Islet of Langerhans (tissue), 1 donor: ENCODE data around the gene MAP6D1.

Experiments
- FAIRE-seq: peaks from one replicate; lab custom pipeline; 2011; peaks lifted over from hg19 to GRCh38; lab: Jason Lieb, UNC

The MAP6D1 gene

DNA sequence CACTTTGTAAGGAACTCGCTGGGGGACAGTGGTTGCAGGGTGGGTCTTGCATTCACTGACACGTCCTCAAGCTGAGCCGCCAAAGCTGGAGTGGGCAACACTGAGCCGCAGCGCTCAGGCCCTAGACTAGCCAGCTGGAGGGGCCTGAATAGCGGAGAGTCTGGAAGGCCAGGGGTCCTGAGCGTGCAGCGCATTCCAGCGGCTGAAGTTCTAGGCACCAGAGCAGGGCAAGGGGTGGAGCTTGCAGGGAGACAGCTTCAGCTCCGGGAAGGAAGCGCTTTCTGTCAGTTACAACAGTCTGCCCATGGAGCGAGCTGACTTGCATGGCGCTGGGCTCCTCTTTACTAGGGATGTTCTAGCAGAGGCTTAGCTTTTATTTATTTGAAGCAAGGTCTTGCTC is 2.7 kb downstream of the MAP6D1 start:
- no peak for FAIRE-seq

GRCh38 chr3:183819831-183820230 is 5.5 kb downstream of the MAP6D1 start:
- no peak for FAIRE-seq

DNA sequence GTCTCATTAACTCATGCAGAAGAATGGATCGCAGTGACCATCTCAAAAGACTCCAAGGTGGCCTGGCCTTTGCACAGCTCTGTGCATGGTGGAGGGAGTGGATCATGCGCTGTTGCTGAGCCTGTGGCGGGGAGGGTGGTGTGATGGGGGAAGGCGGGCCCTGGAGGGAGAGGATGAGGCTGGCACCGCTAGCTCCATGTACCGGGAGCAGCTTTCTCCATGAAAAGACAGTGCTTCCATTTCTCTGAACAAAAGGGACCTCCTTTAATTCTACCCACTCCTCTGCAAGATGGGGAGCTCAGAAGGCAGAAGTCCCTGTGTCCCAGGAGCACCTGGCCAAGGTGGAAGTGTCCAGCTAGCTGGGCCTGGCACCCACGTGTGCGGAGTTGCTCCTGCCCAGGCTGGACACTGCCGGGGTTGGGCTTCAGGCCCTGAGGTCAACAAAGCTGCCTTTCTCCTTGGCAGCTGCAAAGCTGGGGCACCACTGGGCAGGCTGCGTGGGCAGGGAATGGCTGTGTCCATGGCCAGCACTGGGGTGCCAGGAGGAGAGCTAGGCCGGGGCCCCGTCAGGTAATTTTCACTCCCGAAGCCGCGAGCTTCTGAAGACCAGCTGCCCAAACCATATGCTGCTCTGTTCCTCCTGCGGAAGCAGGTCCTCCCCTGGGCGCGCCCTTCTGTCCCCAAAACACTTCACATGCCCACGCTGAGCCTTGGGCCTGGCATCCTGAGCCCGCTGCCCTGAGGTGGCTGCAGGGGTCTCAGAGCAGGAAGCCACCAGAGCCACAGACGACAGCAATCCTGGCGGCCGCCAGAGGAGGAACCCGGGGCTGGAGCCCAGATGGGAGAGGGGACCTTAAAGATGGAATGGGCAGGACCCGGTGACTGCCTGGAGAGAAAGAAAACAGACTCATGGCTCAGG is 6.4 kb downstream of the MAP6D1 start:
- no peak for FAIRE-seq

GRCh38 chr3:183818041-183818620 is 7.2 kb downstream of the MAP6D1 start:
- FAIRE-seq = no peak

DNA sequence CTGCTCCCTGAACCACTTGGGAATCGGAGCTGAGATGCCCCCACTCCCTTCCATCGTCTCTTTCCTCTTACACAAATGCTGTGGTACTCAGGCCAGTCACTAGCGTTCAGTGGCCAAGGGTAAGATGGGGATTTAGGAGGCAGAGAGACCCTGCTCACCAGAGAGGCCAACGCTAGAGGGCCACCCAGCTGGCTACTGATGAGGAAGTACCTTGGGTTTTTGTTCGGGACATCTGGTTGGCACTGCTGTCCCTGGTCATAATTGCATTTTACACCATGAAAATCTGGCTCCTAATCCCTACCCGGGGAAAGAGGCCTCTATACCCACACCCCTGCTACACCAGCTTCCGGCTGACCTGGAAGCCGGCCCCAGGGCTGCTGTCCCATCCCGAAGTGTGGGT is 7.7 kb downstream of the MAP6D1 start:
- FAIRE-seq = no peak

- FAIRE-seq = no peak
Observed at GRCh38 chr3:183816681-183817510, 8.5 kb downstream of the MAP6D1 start.

- FAIRE-seq = no peak
Observed at GRCh38 chr3:183815951-183816475, 9.4 kb downstream of the MAP6D1 start.

DNA sequence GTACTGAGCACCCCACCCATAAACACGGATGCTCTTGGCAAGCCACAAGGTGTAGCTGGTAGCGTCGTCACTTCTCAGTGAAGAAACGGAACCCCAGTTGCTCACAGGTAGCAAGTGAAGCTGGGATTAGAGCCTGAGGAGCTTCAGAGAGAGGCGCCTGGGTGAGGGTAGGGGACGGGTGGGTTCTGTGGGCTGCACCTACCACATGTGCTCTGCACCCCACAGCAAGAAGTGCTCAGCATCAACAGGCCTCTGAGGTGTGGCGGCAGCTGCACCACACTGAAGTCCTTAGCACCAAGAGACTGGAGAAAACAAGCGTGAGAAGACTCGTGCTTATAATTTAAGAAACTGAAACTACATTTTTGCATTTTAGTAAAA is 9.8 kb downstream of the MAP6D1 start:
- FAIRE-seq = no peak

GRCh38 chr3:183814240-183814639 is 11.1 kb downstream of the MAP6D1 start:
- no peak for FAIRE-seq

DNA sequence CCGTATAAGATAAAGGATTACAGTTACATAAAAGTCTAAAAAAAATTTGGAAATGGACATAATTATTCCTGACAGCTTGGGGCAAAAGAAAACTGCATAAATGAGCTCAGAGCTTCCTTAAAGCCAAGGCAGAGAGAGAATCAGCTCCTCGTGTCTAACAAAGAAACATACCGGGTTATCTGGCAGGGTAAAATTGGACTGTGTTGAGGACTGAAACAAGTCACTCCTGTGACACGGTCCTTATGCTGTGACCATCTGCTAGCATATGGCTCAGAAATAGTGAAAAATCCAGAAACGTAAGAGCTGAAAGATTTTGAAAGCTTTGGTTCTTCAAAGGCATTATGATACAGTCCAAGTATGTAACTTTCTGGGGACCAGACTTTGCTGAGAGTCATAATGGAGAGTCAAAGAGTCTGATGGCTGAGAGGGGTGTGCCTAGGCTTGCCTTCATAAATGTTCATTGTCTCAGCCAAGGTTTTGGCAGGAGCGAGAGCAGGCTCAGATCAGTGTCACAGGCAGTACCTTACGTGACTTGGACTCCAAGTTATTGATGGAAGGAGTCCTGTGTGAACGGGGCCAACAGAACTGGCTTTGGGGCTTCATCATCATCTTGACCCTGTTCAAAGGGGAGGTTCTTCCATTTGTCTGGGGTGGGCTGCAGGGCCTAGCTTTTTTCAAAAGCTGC is 12.5 kb downstream of the MAP6D1 start:
- FAIRE-seq = no peak

- FAIRE-seq = no peak
Observed at GRCh38 chr3:183811638-183812037, 13.7 kb downstream of the MAP6D1 start.

DNA sequence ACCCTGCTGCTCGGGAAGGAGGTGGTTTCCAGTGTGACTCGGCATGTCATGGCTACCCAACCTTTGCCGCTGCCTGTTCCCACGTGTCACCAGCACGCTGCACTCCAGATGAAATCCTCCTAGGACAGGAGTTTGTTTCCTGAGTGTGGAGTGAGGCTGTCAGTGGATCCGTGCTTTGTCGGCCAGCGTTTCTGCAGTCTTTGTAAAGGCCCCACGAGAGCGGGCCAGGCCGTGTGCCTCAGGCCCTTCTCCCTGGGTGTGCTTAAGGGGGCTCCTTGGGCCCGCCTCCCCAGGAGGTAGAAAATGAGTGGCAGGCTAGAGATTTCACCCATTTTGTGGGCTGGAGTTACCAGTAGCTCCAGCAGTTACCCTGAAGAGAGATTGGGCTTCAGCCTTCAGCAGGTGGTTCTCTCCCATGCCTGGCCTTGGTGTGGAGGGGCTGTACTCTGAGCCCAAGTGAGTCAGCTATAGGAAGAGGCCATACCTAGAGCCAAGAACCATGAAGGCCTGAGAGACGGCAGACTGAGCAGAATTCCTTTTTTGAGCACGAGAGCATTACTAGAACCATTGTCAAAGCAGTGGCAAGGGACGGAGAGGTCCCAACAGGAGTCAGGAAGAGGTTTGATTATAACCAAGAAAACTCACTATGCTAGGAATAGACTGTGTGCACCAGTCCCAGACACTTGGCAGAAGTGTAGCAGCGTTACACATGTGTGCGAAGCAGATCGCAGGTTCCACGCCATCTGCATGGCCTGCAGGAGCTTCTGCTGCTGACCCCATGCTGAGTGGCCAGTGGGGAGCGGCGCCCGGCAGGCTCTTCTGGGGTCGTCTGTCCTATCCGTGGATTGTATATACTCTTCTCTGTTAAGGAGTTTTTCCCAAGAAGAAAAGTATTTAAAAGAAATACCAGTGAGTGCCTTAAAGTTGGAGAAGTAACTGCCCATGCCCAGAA is 14.5 kb downstream of the MAP6D1 start:
- no peak for FAIRE-seq

- peak; percentile 96 for FAIRE-seq
Observed at GRCh38 chr3:183809270-183809669, 16.1 kb downstream of the MAP6D1 start.

DNA sequence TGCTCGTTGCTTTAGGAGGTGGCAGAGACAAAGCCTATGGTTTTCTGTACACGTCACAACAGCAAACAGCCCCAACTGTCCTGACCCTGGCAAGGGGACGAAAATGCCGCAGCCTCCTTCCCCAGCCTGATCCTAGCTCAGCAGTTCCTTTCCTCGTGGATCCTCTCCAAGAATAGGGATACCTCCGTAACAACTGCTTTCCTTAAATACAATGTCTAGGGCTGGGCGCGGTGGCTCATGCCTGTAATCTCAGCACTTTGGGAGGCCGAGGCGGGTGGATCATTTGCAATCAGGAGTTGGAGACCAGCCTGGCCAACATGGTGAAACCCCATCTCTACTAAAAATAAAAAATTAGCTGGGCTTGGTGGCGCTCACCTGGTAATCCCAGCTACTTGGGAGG is 17.0 kb downstream of the MAP6D1 start:
- FAIRE-seq = no peak

DNA sequence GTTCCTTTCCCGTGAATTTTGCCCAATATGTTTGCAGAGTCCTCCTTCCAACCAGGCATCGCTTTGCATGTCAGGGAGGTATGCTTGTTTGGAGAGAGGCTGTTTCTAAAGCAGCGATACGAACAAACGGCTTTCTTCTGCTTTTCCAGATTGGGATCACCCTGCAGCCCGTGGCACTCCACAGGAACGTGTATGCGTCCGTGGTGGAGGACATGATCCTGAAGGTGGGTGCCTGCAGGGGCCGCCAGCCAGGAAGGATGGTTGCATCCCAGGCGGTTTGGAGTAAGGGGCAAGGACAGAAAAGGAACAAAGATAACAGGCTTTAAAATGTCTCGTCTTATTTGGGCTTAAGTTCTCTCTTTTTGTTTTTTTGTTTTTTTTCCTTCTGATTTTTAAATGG is 17.5 kb downstream of the MAP6D1 start:
- no peak for FAIRE-seq

DNA sequence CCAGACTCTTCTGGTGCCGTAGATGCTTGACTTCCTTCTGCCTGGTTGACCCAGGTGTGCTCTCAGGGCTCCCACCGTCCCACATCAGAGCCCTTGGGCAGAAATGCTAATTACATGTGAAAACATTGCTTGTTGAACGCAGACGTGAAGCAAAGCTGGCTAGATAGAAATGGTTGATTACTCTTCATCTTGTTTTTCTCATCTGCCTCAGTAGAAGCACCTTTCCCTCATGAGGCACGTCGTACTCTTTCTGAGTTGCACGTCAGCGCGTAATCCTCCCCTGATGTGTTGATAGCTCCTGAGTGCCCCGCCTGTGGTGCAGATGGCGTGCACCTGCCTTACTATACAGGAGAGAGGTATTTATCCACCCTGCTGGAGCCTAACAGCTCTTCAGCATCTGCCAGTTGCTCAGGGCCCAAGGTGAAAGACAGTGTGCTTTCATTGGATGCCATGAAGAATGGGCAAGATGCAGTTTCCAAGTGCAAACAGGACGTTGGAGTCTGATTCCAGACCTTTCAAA is 18.1 kb downstream of the MAP6D1 start:
- no peak for FAIRE-seq

- no peak for FAIRE-seq
Observed at GRCh38 chr3:183802989-183803388, 22.4 kb downstream of the MAP6D1 start.

DNA sequence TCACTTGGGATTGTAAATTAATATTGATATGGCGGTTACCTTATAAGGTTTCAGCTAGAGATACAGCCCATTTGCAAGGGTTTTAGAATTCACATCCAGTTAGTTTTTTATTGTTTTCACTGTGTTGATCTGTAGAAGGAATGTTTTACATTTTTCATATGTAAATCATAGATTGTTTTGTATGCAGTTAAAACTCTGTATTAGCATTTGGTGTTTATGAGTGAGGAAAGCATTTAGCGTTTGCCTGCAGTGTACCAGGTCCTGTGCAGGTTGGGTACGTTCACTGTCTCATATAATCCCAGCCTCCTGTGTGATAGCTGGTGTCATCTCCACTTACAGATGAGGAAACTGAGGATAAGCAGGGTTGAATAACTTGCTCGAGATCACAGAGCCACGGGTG is 23.8 kb downstream of the MAP6D1 start:
- no peak for FAIRE-seq

- FAIRE-seq = no peak
Observed at GRCh38 chr3:183800243-183800863, 25.0 kb downstream of the MAP6D1 start.

- FAIRE-seq = no peak
Observed at GRCh38 chr3:183799461-183799860, 25.9 kb downstream of the MAP6D1 start.
